GM12875 (cell line): ENCODE measurements around the gene NRP1.
A peak's percentile ranks its signal among the peaks of the same experiment; 100 is the strongest.
"Not testable (repeated sequence)": the region's sequence is repeated elsewhere in the genome, so short reads cannot be mapped to it uniquely, and the experiment has no call there.

Source experiments
- H3K4me3 ChIP-seq: one replicate; pipeline ENCODE4 v1.5.1; 2011; ENCODE audit warnings: low read depth, low read length, control low read depth
- TF ChIP-seq, protein P1 (sequence below): IDR thresholded peaks from 2 replicates; pipeline ENCODE4 v1.5.1; 2011; ENCODE audit warnings: low read depth, mild to moderate bottlenecking, control low read depth, inconsistent platforms, low read length, moderate library complexity, borderline replicate concordance; ENCODE audit not compliant: insufficient read depth

Gene NRP1

DNA sequence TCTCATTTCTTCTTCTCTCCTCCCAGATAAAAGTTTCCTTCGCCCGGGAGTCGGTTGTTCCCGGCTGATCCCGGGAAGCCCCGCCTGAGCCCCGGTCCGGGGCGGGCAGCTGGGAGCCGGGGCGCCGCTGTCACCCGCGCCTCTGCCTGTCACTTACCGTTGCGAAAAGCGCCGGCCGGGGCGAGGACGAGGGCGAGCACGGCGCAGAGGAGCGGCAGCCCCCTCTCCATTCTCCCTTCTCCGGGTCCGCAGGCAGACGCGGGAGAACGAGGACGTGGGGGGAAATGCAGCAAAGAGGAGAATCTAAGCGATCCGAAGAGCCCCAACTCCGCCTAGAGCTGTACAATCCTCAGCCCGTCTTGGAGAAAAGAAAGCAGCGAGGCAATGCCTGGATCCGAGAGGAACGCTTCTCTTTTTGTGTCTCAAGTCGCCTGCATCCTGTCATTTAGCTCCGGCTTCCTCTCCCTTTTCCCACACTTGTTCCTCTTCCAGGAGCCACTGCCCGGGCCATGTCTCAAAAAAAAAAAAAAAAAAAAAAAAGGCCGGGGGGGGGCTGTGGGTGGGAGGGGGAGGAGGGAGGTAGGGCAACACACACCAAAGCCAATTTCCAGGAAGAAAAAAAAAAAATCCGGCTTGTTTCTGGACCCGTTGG, at the start of gene NRP1:
TSS of gene NRP1 (minus strand) at position 515 of the 652 bp plus-strand sequence. CDS start at position 230, 285 bp downstream.
- TF ChIP-seq, protein P1, sequence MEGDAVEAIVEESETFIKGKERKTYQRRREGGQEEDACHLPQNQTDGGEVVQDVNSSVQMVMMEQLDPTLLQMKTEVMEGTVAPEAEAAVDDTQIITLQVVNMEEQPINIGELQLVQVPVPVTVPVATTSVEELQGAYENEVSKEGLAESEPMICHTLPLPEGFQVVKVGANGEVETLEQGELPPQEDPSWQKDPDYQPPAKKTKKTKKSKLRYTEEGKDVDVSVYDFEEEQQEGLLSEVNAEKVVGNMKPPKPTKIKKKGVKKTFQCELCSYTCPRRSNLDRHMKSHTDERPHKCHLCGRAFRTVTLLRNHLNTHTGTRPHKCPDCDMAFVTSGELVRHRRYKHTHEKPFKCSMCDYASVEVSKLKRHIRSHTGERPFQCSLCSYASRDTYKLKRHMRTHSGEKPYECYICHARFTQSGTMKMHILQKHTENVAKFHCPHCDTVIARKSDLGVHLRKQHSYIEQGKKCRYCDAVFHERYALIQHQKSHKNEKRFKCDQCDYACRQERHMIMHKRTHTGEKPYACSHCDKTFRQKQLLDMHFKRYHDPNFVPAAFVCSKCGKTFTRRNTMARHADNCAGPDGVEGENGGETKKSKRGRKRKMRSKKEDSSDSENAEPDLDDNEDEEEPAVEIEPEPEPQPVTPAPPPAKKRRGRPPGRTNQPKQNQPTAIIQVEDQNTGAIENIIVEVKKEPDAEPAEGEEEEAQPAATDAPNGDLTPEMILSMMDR: no peak
- H3K4me3 ChIP-seq: peak within 1 kb of the TSS; percentile 31

GRCh38 chr10:33384201-33384600, 49.7 kb upstream of the NRP1 start:
- H3K4me3 ChIP-seq: not testable (repeated sequence)

DNA sequence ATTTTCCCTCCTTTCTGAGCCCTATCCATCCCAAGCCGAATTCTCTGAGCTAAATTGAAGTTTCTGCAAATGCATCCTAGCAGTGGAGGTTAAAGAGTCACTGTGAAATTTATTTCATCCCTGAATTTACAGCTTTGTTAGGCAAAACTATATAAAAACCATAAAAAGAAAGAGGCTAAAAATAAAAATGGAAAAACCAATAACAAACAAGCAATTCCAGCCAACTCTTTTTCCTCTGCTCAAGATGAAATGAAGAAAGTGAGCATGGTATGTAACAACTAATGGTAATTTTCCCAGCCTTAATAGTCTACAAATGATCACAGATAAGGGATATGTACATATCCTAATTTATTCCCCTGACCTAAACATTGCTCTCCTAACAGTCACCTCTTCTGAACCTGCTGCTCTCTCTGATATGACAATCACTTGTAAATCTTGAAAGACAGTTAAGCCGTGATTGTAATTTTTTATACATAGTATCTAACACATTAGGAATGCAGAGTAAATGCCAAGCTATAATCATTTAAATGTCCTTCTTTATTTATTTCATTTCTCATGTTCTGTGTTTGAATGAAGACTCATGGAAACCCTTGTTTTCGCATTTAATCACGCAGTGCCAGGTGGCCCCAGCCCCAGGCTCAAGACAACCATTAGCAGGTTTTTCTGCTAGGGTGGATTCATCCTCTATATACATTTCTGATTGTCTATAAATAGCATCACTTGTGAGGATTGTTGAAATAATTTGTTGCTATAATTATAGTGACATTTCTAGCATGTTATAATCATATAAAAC, 48.6 kb upstream of the NRP1 start:
- TF ChIP-seq, protein P1: no peak
- no peak overlapping the region for H3K4me3 ChIP-seq

DNA sequence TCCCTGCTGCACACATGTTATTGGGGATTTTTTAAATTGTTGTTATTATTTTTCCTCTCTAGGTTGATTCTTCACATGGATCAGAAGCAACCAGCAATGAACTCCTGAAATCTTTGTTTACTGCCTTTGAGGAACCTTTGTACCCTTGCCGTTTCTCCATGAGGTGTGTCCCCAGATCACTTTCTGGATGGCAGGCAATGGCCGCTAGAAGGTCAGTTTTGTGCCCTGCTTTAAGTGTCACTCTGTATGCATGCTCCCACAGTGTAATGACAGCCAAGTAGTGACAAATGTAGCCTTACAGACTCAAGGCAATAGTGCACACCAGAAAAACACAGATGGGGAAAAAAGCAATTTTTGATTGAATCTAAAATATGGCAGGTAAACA, 47.7 kb upstream of the NRP1 start:
- H3K4me3 ChIP-seq: no peak overlapping the region
- TF ChIP-seq, protein P1: no peak

- TF ChIP-seq, protein P1: no peak
- H3K4me3 ChIP-seq: no peak overlapping the region
Observed at GRCh38 chr10:33381451-33382215, 47.2 kb upstream of the NRP1 start.

DNA sequence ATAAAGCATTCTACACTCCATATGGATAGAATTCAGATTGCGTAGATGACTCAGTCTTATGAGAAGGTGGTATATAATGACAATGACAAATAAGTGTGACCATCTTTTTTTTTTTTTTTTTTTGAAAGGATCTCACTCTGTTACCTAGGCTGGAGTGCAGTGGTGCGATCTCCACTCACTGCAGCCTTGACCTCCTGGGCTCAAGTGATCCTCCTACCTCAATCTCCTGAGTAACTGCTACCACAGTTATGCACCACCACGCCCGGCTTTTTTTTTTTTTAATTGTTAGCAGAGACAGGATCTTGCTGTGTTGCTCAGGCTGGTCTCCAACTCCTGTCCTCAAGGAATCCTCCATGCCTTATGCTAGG, 43.2 kb upstream of the NRP1 start:
- TF ChIP-seq, protein P1: no peak

DNA sequence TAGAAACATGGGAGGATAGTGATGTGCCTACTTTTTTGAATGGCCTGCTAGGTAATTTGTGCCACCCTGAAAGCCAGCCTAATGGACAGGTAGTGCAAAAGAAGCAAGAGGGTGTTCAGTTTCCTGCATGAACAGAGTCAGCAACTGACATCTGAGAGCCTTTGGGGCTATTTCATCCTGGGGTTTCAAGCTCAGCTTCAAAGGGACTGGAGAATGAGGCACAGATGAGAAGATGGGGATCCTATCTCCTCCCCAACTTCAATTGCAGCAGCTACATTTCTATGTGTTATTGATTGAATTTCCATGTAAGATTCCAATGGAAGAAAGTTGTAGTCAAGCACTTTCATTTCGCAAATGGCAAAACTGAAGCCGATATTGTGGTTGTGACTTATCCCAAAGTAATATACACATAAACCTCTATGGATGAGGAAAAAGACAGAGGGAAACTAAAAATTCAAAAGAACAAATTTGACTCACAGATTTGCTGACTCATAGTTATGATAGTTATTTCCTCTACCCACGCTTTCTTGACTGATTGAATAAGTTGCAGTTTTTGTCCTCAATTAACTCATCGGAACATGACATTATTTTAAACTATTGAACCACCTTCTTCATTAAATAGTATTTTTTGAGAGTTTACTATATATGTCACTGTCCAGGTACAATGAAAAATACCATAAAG, 42.6 kb upstream of the NRP1 start:
- TF ChIP-seq, protein P1: no peak
- no peak overlapping the region for H3K4me3 ChIP-seq

More for the DNA sequence above, 43.2 kb upstream of the NRP1 start:
- no peak overlapping the region for H3K4me3 ChIP-seq
